Stomach smooth muscle (tissue), 2 donors: ENCODE data around the gene EIF6.
"Not testable (repeated sequence)": the region's sequence is repeated elsewhere in the genome, so short reads cannot be mapped to it uniquely, and the experiment has no call there.

Source experiments
- H3K27ac ChIP-seq: one replicate; pipeline ENCODE4 v1.7.0; 2013; ENCODE audit warnings: mild to moderate bottlenecking, low read length, inconsistent platforms
- H3K27me3 ChIP-seq, 2 donors: one replicate each; pipeline ENCODE4 v1.7.0; 2013; ENCODE audit warnings: low read length in 2 of 2; ENCODE audit not compliant: insufficient read depth in 2 of 2, control insufficient read depth in 1 of 2
- H3K36me3 ChIP-seq, 2 donors: one replicate each; pipeline ENCODE4 v1.7.0; 2013; ENCODE audit warnings: low read length in 2 of 2; ENCODE audit not compliant: control insufficient read depth in 2 of 2, insufficient read depth in 2 of 2
- H3K4me1 ChIP-seq: one replicate; pipeline ENCODE4 v1.7.0; 2013; ENCODE audit warnings: low read length; ENCODE audit not compliant: control insufficient read depth, insufficient read depth
- H3K4me3 ChIP-seq, 2 donors: one replicate each; pipeline ENCODE4 v1.7.0; 2013; ENCODE audit warnings: low read length in 2 of 2
- H3K9ac ChIP-seq, 2 donors: one replicate each; pipeline ENCODE4 v1.7.0; 2013; ENCODE audit warnings: low read length in 2 of 2, mild to moderate bottlenecking in 1 of 2
- H3K9me3 ChIP-seq, 2 donors: one replicate each; pipeline ENCODE4 v1.7.0; 2013; ENCODE audit warnings: low read length in 2 of 2; ENCODE audit not compliant: control insufficient read depth in 2 of 2
- donor health status: healthy.
- donor health status: Pancreatic carcinoma.

The EIF6 gene

DNA sequence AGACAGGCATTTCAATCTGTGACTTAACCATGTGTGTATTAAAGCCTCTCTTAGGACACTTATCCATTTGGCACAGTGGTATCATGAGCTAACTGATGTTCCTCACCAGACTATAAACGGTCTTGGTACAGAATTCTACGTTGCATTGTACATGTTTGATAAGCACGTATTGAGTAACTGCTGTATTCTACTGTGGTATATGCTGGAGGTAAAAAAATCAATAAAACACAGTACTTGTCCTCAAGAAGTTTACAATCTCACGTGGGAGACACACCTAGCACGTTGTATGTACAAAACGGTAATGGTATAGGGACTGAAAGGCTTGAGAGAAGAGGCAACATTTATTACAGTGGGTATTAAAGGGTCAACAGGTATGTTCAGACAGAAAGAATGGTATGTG lies 40.8 kb upstream of the EIF6 start:
- H3K27ac ChIP-seq: no peak overlapping the region
- H3K4me1 ChIP-seq: peaks cover 4% of the 10 kb centered on the region
- H3K36me3 ChIP-seq: no peaks in the 10 kb centered on the region
- H3K4me3 ChIP-seq: no peak overlapping the region
- H3K9me3 ChIP-seq: no peaks in the 10 kb centered on the region
- H3K27me3 ChIP-seq: no peaks in the 10 kb centered on the region
- H3K9ac ChIP-seq: no peak overlapping the region

GRCh38 chr20:35320396-35321126 lies 36.0 kb upstream of the EIF6 start:
- Histone ChIP-seq H3K27ac (no peak overlapping the region), H3K36me3 (no peaks in the 10 kb centered on the region), H3K9ac (no peak overlapping the region), H3K4me3 (no peak overlapping the region), H3K4me1 (peaks cover 19% of the 10 kb centered on the region), H3K9me3 (no peaks in the 10 kb centered on the region), H3K27me3 (no peaks in the 10 kb centered on the region)

- H3K9ac ChIP-seq: no peak overlapping the region
- no peak overlapping the region for H3K27ac ChIP-seq
- no peak overlapping the region for H3K4me3 ChIP-seq
- H3K36me3 ChIP-seq: no peaks in the 10 kb centered on the region
- no peaks in the 10 kb centered on the region for H3K27me3 ChIP-seq
- peaks cover 19% of the 10 kb centered on the region for H3K4me1 ChIP-seq
- no peaks in the 10 kb centered on the region for H3K9me3 ChIP-seq
Observed at GRCh38 chr20:35319871-35320197, 35.3 kb upstream of the EIF6 start.

DNA sequence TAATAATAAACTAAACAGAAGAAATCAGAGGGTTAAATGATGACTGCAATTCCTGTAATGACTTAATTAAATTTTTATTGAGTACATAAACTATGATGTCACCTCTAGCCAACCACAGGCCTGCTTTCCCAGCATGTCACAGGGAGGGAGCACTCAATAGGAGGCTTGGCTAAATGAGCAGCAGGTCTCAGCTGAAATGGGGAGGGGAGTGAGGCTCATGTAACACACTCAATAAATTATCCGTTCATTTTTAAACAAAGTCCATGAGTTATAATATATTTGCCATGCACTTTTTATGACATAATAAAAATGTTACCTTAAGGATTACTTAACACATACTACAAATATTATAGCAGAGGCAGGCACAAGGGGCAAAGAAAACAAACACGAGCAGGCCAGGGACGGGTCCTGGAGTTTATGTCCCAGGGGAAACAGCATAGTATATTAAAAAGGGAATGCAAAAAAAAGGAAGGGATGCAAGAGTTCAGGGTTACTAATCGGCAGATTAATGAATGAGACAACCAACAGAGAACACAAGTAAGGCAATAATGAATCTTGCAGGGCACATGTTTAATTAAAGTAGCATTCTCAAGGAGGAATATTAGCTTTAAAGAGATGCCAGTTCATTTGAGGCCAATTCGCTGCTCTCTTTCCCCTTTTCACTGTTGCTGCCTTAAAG lies 34.8 kb upstream of the EIF6 start:
- H3K27ac ChIP-seq: no peak overlapping the region
- H3K27me3 ChIP-seq: no peaks in the 10 kb centered on the region
- H3K36me3 ChIP-seq: peaks cover 0 to under 1% of the 10 kb centered on the region in 2 donors
- H3K4me1 ChIP-seq: peaks cover 19% of the 10 kb centered on the region
- H3K9ac ChIP-seq: no peak overlapping the region
- H3K4me3 ChIP-seq: no peak overlapping the region
- no peaks in the 10 kb centered on the region for H3K9me3 ChIP-seq

DNA sequence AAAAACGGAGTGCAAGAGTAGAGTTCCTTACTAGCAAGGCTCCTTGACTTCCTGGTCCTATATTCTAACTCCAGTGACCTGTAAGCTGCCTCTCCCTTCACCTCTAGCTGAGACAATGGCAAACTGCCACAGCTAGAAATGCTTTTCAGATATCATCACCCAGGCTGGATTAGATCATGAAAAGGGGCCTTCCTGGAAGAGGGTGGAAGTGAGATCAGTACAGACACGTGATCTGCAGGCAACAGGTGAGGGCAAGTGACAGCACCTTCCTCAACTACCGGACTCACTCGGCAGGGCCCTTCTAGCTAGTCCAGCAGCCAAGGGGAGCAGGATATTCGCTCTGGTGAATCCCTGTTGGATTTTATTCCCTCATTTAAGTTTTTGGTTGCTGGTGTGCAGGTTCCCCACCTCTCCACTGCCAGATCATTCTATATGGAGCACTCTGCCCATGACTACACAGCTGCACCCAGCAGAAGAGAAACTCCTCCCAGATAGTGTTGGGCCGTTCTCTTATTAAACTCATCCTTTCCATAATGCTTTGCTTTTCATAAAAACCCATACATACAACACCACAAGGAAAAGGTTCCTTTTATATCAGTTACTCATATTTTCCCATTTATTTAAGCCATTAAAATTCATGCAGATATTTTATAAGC lies 34.1 kb upstream of the EIF6 start:
- Histone ChIP-seq H3K27me3 (no peaks in the 10 kb centered on the region), H3K9ac (peak overlapping the region in 1 of 2 donors; percentile 37), H3K9me3 (no peaks in the 10 kb centered on the region), H3K4me1 (peaks cover 19% of the 10 kb centered on the region), H3K27ac (peak overlapping the region; percentile 24), H3K4me3 (no peak overlapping the region), H3K36me3 (peaks cover 0 to 2% of the 10 kb centered on the region in 2 donors)

GRCh38 chr20:35317416-35318210 lies 33.0 kb upstream of the EIF6 start:
- Histone ChIP-seq H3K4me3 (no peak overlapping the region), H3K9ac (no peak overlapping the region), H3K9me3 (no peaks in the 10 kb centered on the region), H3K27me3 (no peaks in the 10 kb centered on the region), H3K36me3 (peaks cover 0 to 2% of the 10 kb centered on the region in 2 donors), H3K27ac (peak overlapping the region; percentile 24), H3K4me1 (peaks cover 19% of the 10 kb centered on the region)

DNA sequence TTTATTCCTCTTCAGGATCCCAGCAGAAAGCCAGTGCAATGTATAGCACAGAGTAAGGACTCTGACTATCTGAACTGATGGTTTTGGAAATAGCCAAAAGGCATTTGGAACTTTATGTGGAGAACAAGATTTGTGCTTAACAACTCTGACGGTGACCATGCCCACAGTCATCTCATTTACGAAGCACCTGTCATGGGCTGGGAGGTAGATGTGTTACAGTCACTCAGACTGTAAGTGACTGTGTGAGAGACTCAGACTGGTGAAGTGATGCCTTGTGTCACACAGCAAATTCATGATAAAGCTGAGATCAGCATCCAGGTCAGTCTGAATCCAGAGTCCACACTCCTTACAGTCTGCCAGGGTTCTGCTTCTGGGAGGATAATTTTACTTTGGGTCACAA lies 31.5 kb upstream of the EIF6 start:
- H3K4me3 ChIP-seq: no peak overlapping the region
- H3K9me3 ChIP-seq: no peaks in the 10 kb centered on the region
- peaks cover 19% of the 10 kb centered on the region for H3K4me1 ChIP-seq
- peaks cover 3 to 4% of the 10 kb centered on the region in 2 donors for H3K36me3 ChIP-seq
- no peaks in the 10 kb centered on the region for H3K27me3 ChIP-seq
- H3K9ac ChIP-seq: no peak overlapping the region
- no peak overlapping the region for H3K27ac ChIP-seq

- H3K9me3 ChIP-seq, H3K27me3 ChIP-seq, H3K27ac ChIP-seq, H3K36me3 ChIP-seq, H3K9ac ChIP-seq, H3K4me3 ChIP-seq: not testable (repeated sequence)
- peaks cover 19% of the 10 kb centered on the region for H3K4me1 ChIP-seq
Observed at GRCh38 chr20:35315632-35316020, 31.1 kb upstream of the EIF6 start.

DNA sequence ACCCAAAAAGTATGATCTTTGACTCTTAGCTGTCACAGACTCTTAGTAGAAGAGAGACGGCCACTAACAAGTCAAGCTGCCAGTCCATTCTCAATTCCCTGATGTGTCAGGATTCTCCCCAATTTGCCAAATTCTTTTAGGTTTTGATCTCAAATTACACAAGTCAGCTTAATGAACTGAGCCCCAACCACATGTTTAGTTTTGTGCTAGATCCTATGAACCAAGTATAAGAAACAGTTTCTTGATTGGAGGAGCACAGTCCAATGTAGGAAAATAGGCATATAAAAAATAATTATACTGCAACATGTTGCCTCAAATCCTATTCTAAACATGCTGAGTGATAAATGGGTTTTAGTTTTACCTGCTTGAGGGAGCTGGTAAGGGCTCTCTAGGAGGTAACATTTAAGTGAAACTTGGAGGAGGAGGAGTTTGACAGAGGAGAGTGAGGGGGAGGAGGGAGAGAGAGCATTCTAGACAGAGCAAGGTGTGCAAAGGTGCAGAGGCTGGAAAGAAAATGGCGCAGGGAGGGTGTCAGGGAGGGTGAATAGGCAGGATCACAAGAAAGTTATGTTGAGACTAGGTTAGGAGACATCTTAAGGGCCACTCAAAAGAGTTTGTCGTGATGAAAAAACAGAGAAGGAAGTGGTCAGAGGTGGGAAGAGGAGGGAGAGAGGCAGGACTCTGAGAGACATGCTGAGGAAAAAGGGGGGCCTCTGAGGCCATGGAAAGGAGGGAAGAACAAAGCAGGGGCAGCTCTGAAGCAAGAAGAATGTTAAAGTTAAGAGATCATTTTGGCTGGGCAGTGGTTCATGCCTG lies 30.5 kb upstream of the EIF6 start:
- H3K9ac ChIP-seq: no peak overlapping the region
- H3K4me3 ChIP-seq: no peak overlapping the region
- no peaks in the 10 kb centered on the region for H3K9me3 ChIP-seq
- H3K27ac ChIP-seq: no peak overlapping the region
- H3K27me3 ChIP-seq: no peaks in the 10 kb centered on the region
- H3K36me3 ChIP-seq: peaks cover 3 to 4% of the 10 kb centered on the region in 2 donors
- peaks cover 15% of the 10 kb centered on the region for H3K4me1 ChIP-seq

DNA sequence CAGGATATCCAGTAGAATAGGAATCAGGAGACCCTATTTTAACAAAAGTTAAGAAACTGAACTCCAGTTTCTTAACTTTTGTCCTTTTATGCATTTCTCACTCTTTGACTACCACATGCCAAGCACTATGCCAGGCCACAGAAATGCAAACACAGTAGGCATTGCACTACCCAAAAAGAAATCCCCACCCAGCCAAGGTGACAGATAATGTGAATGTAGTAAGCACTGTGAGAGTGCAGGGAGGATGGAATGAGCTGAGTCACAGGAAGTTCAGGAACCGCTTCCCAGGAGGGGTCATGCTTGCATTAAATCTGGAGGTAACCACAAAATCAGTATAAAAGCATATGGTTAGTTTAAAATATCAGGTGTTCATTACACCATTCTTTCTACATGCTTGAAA lies 27.7 kb upstream of the EIF6 start:
- H3K4me3 ChIP-seq: no peak overlapping the region
- H3K9ac ChIP-seq: no peak overlapping the region
- H3K27me3 ChIP-seq: no peaks in the 10 kb centered on the region
- H3K36me3 ChIP-seq: peaks cover 3 to 6% of the 10 kb centered on the region in 2 donors
- H3K4me1 ChIP-seq: peaks cover 16% of the 10 kb centered on the region
- no peaks in the 10 kb centered on the region for H3K9me3 ChIP-seq
- H3K27ac ChIP-seq: no peak overlapping the region
